G401.6 (cell line): ENCODE measurements around the gene PRKG2.
"Not testable (repeated sequence)": the region's sequence is repeated elsewhere in the genome, so short reads cannot be mapped to it uniquely, and the experiment has no call there.

Experiments
- FAIRE-seq: peaks from 2 replicates; lab custom pipeline; 2012; peaks lifted over from hg19 to GRCh38; lab: Jason Lieb, UNC

Gene PRKG2, protein sequence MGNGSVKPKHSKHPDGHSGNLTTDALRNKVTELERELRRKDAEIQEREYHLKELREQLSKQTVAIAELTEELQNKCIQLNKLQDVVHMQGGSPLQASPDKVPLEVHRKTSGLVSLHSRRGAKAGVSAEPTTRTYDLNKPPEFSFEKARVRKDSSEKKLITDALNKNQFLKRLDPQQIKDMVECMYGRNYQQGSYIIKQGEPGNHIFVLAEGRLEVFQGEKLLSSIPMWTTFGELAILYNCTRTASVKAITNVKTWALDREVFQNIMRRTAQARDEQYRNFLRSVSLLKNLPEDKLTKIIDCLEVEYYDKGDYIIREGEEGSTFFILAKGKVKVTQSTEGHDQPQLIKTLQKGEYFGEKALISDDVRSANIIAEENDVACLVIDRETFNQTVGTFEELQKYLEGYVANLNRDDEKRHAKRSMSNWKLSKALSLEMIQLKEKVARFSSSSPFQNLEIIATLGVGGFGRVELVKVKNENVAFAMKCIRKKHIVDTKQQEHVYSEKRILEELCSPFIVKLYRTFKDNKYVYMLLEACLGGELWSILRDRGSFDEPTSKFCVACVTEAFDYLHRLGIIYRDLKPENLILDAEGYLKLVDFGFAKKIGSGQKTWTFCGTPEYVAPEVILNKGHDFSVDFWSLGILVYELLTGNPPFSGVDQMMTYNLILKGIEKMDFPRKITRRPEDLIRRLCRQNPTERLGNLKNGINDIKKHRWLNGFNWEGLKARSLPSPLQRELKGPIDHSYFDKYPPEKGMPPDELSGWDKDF

DNA sequence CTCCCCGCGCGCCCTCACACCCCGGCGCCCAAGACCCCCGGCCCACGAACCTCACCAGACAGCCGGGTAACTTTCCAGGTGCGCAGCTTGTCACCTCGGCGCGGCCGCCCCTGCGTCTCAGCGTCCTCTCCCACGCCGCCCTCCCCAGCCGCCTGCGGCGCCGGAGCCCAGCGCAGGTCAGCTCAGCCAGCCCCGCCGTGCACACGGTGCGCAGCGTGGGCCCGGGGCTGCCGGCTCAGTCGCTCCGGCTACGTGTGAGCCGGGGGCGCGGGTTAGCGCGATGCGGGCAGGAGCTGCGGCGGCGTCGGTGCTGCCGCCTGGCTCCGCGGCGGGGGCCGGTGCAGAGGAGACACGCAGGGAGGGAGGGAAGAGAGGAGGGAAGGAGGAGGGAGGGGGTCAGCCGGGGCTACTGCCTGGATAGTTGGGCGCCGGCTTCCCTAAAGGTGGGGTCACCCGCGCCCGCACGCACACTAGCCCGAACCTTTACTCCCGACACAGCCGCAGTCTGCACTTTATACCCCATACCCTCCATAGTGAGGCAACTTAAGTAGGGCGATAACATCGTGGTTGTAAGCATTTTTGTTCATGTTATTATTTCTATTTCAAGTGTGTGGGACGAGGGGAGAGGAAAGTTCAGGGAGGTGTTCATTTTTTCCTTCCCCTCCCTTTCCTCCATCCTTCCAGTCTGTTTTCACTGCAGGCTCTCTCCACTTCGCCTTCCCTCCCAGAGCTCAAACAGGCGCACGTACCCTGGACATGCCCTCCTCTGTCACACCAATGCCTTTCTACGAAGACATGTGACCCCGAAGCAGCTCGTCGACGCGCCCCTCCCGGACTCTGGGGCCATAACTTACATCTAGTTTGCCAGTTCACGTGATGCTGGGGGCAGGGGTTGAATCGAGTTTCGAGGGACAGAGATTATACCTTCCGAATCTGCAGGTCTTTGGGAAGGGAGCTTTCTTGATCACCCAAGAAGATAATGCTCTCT lies at the start of gene PRKG2:
PRKG2 (minus strand) TSS at position 342 of the 988 bp plus-strand sequence. CDS start 10,175 bp downstream, outside the sequence.
- no peak for FAIRE-seq

DNA sequence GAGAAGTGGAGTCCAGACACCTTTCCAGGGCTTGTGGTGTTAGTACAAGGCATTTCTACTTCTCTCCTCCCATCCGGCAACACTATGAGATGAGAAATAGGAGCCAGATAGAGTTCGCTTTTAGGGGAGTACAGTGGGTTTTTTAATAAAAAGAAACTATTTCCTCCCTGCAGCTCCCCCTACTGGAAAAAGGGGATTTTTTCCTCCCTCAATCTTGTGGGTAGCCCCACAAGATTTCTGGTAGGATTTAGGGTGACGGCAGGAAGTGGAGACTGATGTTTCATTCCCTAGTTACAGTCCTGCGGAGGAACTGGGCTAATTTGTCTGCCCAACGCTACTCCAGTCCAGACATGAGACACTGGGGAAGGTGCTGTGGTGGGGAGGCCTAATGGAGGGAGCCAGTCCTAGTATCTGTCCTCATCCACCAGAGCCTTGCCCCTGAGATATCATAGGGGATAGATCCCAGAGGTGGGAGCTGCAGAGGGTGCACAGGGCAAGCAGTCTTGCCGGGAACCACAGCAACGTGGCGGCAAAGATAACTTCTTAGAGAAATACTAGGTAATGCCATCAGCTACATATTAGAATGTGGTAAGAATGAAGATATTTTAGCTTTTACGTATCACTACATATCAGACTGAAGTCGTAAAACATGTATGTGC lies 45.5 kb upstream of the PRKG2 start:
- FAIRE-seq: no peak

DNA sequence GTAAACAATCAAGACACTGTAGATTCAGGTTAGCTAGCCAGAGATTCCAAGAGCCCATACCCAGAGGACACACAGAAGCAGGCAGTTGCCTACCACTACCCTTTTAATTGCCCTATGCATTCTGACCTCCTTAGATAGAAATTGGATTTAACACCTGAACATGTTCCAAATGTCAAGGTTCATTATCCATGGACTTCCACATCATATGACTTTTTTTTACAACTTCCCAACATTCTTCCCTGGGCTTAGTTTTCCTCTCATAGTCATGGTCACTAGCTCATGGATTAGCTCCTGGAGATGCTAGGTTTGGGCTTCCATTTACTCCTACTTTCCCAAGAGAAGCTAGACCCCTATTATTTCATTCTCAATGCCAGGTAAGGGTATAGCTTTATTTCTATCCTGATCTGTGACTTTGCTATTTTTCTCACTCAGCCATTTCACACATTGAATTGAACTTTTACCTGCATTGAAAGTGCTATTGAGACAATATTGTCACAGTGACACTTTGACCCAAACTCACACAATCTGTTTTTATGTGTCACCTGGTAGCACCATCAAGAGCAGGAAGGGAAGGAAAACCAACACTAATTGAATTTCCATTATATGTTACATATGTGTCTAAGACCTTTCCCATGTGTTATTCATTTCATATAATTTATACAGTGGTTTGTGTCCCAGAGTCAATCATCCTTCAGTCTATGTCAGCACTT lies 44.0 kb upstream of the PRKG2 start:
- FAIRE-seq: no peak

DNA sequence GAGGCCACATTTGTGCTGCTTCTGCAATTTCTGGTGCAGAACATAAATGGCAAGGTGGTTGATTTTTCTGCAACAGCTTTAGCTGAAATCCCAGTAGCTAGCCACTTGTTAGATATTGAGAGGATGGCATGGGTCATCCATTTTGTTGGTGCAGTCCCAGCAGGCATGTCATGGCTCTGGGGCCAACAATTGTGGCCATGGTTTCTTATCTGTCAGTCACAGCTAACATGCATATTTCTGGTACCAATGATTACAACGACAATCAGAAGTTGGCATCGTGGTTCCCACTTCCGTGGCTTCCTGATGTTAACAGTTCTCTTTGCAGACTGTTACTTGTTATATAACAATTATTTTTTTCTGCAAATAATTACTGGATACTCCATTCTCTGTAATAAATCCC lies 42.8 kb upstream of the PRKG2 start:
- FAIRE-seq: no peak

DNA sequence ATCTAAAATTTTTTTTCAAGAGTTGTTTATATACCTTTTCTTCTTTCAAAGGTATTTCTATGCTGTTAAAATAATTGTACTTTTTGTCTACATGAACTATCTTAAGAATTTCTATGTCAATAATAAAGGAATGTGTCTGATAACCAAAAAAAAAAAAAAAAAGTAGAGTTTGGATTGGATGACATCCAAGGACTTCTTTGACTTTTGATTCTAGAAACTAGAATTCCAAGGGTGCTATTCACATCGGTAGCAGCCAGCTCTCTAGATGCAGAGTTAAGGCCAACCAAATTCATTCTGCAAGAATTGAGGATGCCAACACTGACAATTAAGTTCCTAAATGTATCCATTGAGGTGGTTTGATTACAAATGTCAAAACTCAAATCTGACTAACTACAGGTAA lies 42.0 kb upstream of the PRKG2 start:
- no peak for FAIRE-seq

DNA sequence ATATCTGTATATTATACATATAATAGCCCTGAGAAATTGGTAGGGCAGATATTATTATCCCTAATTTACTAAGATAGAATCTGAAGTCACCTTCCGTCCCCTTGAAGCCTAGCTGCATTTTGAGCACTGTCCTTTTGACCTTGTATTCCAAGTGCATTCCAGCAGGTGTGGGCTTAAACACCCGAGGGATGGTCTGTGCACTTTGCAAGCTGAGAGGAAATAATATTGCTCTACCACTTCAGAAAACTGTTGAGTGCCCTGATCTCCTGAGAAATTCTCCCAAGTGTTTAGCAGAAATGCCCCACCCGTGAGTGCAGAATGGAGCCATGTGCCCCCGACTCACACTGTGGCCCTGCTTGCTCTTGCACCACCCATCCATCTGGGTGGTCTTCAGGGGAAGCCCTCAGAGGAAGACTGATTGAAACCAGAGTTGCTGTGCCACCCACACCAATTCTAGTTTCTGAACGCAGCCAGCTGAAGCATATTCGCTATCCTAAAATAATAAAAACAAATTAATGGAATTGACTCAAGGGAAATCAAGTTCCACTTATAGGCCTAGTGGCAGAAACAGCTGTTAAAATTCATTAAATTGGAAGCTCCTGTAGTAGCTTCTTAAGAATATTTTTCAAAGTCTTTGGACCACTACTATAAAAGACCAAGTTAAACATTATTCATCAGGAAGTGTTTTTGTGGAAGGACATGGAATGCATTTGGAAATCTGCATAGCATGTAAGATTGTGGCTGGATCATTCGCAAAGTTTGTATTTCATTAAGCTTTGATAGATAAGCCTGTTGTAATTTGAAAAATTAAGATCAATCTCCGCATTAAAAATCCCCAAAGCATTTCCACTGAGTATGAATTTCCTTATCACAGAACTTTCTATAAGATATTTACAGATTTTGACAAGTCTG lies 41.3 kb upstream of the PRKG2 start:
- no peak for FAIRE-seq

DNA sequence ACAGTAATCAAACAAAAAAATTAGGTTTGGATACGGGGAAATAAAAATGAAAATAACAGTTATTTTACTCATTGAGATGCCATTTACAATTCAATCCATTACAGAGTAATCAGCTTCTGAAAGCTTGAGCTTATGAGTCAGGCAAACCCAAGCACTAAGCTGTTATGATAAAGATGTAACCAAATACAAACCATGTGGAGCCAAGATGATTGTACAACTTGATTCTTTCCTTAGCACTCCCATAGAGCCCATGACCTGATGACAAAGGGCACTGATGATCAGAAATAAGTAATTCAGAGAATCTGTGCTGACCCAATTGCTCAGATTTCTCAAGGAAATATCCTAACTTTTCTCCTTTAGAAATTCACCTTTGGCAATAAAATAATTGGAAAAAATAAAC lies 40.5 kb upstream of the PRKG2 start:
- no peak for FAIRE-seq

DNA sequence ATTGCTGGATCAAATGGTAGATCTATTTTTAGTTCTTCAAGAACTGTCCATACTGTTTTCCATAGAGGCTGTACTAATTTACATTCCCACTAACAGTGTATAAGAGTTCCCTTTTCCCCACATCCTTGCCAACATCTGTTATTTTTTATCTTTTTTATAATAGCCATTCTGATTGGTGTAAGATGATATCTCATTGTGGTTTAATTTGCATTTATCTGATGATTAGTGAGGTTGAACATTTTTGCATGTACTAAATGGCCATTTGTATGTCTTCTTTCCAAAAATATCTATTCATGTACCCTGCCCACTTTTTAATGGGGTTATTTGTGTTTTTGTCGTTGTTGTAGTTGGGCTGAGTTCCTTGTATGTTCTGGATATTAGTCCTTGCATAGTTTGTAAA lies 35.4 kb upstream of the PRKG2 start:
- FAIRE-seq: no peak

DNA sequence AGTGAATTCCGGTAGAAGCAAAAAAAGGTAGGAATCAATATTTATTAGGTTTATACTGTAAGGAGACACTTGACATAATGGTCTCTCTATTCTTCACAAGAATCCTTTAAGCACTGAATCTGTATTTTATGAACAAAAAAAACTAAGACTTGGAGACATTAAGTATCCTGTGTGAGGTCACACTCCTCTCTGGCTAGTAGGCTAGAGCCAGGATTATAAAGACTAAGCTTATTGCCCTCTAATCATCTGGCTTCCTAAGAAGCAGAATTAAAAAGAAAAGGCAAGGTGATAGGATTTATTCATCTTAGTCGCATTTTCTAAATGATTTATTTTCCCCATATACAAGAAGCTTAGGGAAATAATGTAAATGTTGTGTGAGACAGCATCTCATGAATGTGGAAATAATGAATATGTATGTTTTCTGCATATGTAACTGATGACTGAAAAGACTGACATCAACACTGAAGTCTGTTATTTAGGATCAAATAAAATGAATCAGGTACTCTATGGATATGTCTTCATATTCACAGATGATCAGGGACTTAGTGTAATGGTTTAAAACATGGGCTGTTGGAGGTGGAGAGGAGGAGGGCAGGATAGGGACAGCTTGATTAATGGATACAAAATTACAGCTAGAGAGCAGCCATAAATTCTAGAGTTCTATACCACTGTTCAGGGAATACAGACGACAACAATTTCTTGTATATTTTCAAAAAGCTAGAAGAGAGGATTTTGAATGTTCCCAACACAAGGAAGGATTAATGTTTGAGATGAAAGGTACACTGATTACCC lies 30.4 kb upstream of the PRKG2 start:
- no peak for FAIRE-seq

DNA sequence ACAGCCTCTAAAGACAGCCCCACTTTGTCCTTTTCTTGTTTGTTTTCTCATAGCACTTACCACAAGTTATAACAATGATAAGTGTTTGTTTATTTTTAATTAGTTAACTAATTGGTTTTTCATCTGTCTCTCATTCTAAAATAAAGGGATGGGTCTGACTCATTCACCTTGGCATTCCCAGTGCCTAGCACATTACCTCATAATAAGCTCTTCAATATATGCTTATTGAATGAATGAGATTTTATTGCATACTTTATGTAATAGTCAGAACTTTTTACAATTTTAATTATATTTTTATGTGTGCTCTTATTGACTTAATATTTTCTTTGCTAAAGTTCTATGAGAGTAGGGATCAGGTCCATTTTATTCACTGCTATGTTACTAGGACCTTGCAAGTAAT lies 22.8 kb upstream of the PRKG2 start:
- FAIRE-seq: no peak

DNA sequence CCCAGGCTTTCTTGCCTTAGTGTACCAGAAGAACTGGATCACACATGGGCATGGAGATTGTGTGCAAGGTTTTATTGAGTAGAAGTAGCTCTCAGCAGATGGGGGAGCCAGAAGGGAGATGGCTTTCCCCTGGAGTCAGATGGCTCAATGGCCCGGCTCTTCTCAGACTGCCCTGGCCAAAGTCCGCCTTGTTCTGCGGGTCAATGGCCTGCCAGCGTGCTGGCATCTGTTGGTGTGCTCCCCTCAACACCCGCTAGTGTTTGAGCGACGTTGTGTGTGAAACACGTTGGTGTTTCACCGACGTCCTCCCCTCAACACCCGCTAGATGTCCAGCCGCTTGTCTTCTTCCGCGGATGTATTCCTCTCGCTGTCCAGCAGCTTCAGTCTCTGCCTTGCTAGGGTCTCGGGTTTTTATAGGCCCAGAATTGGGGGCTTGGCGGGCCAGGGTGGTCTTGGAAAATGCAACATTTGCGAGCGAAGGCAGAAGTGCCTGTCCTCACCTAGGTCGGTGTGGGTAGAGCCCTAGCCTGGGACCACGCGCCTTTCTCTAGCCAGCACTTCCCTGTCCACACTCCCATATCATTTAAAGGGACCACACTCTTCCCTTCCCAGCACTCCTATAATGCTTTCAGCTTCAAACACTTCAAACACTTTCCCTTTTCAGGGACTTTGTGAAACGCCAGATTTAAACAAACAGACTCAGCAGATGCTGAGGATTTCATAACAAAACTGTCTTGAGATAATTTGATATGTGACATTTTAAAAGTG lies 21.1 kb upstream of the PRKG2 start:
- FAIRE-seq: no peak

DNA sequence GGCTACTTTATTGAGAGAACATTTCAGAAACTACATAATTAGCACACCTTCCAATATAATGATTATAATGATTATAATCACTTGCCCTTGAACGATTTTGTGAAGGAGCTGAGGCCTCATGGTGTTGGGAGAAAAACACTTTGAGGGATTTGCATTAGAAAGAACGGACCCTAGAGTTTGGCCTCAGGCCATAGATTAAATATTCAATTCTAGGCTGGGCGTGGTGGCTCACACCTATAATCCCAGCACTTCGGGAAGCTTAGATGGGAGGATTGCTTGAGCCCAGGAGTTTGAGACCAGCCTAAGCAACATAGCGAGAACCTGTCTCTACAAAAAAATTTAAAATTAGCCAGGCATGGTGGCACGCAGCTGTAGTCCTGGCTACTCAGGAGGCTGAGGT lies 12.9 kb upstream of the PRKG2 start:
- FAIRE-seq: no peak

DNA sequence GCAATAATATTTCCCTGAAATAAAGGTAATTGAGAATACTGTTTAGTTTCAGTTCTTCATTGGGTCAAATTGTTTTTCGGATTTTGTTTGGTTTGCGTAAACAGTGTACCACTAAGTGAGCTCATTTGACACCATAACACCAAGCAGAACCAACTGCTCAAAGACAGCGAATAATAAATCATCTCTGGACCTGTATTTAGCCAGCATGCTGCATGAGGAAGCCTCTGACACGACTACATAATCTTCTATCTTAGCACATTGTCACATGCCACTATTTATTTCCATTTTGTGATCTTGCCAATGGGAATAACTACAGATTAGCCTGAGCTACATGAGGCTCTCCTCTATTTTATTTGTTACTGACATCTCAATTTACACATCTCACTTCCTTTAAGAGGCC lies 12.1 kb upstream of the PRKG2 start:
- no peak for FAIRE-seq

DNA sequence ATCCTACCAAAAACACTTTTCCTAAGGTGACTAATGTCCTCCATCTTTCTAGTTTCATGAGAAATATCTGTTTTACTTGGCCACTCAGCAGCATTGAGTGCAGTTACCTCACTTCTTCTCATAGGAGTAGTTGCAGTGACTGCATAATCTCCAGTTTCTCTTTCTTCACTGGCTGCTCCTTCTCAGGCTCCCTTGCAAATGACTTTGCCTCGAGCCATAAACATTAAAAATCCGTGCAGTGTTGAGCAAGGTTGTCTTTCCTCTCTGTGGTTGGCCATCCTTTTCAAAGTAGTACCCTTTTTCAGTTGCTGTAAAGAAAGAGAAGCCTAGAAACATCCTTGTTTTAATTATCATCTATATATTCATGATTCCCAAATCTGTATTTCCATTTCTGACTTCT lies 10.2 kb upstream of the PRKG2 start:
- FAIRE-seq: no peak

DNA sequence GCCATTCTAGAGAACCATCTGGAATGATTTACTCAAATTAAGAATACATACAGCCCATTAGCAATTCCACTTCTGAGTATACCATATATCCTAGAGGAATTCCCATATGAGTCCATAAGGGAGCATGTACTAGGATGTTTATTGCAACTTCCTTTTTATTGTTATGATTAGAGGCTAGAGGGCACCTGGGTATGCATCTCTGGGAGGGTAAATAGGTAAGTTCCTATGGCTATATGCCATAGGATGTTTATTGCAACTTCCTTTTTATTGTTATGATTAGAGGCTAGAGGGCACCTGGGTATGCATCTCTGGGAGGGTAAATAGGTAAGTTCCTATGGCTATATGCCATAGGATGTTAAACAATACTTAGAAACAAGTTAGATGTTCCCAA lies 7.1 kb upstream of the PRKG2 start:
- FAIRE-seq: not testable (repeated sequence)

DNA sequence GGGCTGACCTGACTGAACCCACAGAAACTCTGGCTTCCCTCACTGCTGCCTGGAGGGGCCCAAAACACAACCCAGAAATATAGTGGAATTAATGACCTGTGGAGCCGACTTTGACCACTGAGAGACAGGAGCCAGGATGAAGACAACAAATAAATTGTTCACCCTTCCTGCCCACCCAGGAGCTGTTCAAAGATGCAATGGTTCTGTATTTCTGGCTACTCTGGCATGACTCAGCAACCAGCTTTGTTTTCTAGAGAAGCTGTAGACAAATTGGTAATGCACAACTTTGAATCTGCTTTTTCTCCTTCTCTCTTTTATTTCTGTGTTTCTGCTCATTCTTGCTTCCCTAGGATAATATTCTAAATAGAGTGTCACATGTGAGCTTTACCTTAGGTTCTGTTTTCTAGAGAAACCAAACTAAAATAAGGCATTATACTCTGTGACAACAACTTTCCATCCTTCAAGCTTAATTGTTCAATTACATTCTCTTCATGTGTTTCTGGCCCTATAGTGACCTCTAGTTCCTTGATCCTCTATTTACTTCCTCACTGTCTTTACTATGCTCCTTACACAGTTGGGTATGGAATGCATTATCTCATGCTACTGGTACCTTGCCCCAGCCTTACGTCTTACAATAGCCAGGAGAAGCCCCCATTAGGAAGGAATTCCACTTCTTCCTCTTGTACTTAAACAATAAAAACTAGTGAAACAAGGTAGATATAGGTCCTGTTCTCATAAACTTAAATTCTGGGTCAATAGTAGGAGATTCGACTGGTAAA lies 6.5 kb upstream of the PRKG2 start:
- FAIRE-seq: no peak

DNA sequence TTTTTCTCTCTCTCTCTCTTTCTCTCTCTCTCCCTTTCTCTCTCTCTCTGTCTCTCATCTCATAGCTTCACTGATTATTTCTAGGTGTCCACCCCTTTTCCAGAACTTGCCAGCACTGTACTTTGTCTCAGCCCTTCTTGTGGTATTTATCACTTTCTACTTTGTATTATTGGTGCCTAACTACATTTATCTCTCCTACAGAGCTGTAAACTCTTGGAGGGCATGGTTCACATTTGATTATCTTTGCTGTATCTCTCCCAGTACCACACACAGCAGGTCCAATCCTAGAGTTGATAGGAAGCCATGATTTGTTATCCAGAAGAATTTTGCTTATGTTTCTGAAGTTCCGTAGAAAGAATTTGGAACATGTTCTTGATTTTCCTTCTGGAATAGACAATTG lies 5.2 kb upstream of the PRKG2 start:
- FAIRE-seq: no peak

DNA sequence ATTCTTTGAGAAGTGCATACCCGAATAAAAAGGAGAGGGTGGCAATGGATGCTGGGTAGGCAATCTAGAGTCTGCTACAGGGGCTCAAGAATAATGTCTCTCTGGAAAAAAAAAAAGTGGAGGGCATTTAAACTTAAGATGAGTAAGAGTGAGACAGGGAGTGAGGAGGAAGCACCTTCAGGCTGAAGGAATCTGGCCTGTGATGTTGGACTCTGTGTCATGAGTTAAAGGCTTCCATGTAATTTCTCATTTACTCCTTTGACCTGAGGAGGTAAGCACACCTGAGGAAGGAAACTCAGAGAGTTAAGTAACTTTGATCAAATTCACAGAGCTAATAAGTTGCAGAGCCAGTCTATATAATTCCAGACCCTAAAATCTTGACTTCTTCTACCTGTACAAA lies 3.2 kb upstream of the PRKG2 start:
- no peak for FAIRE-seq
